ENCODE results near the gene CALN1. TPM values are rescaled to one million over a fixed set of nuclear protein-coding genes. Genes with fewer than 3 reads are reported as not detected.

Gene CALN1
- total RNA-seq, 1 experiment from 2014 or later, result not detected

GRCh38 chr7:72265071-72265904 lies 146.8 kb downstream of the CALN1 start:
- TF ChIP-seq CTCF (IDR thresholded peaks at IDR 0.05; ENCODE audit: insufficient read depth in 1 of 2, low read depth in 1 of 2, low read length in 1 of 2, severe bottlenecking in 1 of 2, unreplicated experiment in 1 of 2), result no peak

GRCh38 chr7:72260406-72260805 lies 151.7 kb downstream of the CALN1 start:
- Histone ChIP-seq H3K4me1 (no peaks in the 10 kb centered on the region), H3K4me3 (ENCODE audit: low read depth, low read length) (no peak overlapping the region), H3K27me3 (replicated peaks; ENCODE audit: control insufficient read depth, insufficient read depth, low read length) (no peaks in the 10 kb centered on the region), H3K9me3 (no peaks in the 10 kb centered on the region; the same call in 1 of the 2 replicates), H3K36me3 (ENCODE audit: control insufficient read depth, insufficient read depth, low read length) (no peaks in the 10 kb centered on the region)
- Mint-ChIP-seq H3K27ac (ENCODE audit: unreplicated experiment) (no peak overlapping the region), H3K36me3 (ENCODE audit: insufficient read depth, unreplicated experiment) (no peaks in the 10 kb centered on the region), H3K4me1 (ENCODE audit: low read depth, unreplicated experiment) (no peaks in the 10 kb centered on the region), H3K27me3 (ENCODE audit: insufficient read depth, unreplicated experiment) (peaks cover 2% of the 10 kb centered on the region), H3K4me3 (ENCODE audit: unreplicated experiment) (no peak overlapping the region), H3K9me3 (ENCODE audit: unreplicated experiment) (peaks cover 15% of the 10 kb centered on the region)
- no peak for DNase-seq
- TF ChIP-seq CTCF (IDR thresholded peaks at IDR 0.05; ENCODE audit: insufficient read depth in 1 of 2, low read depth in 1 of 2, low read length in 1 of 2, severe bottlenecking in 1 of 2, unreplicated experiment in 1 of 2), result no peak
- intact Hi-C loops (cut with micrococcal nuclease; ENCODE audit: unreplicated experiment), result no loop called here
- CTCF ChIA-PET, result no interaction called here
- POLR2A ChIA-PET, result no interaction called here
- BruUV-seq (replicated peaks), result no TSS peak

More at GRCh38 chr7:72265071-72265904, 146.8 kb downstream of the CALN1 start:
- DNase-seq, result no peak
- BruUV-seq (replicated peaks), result no TSS peak
- intact Hi-C loops (cut with micrococcal nuclease; ENCODE audit: unreplicated experiment), result no loop called here
- CTCF ChIA-PET, result no interaction called here
- Histone ChIP-seq H3K27me3 (replicated peaks; ENCODE audit: control insufficient read depth, insufficient read depth, low read length) (no peaks in the 10 kb centered on the region), H3K4me1 (no peaks in the 10 kb centered on the region), H3K36me3 (ENCODE audit: control insufficient read depth, insufficient read depth, low read length) (no peaks in the 10 kb centered on the region), H3K4me3 (ENCODE audit: low read depth, low read length) (no peak overlapping the region), H3K9me3 (no peaks in the 10 kb centered on the region; the same call in 1 of the 2 replicates)
- H3K4me1 Mint-ChIP-seq (ENCODE audit: low read depth, unreplicated experiment), result no peaks in the 10 kb centered on the region
- peaks cover 8% of the 10 kb centered on the region for H3K27me3 Mint-ChIP-seq (ENCODE audit: insufficient read depth, unreplicated experiment)
- POLR2A ChIA-PET, result no interaction called here
- no peak overlapping the region for H3K4me3 Mint-ChIP-seq (ENCODE audit: unreplicated experiment)
- H3K9me3 Mint-ChIP-seq (ENCODE audit: unreplicated experiment), result no peaks in the 10 kb centered on the region
- no peaks in the 10 kb centered on the region for H3K36me3 Mint-ChIP-seq (ENCODE audit: insufficient read depth, unreplicated experiment)
- no peak overlapping the region for H3K27ac Mint-ChIP-seq (ENCODE audit: unreplicated experiment)

- H3K36me3 ChIP-seq (ENCODE audit: control insufficient read depth, insufficient read depth, low read length), result no peaks in the 10 kb centered on the region
- H3K4me3 ChIP-seq (ENCODE audit: low read depth, low read length), result no peak overlapping the region
- no peaks in the 10 kb centered on the region for H3K27me3 ChIP-seq (replicated peaks; ENCODE audit: control insufficient read depth, insufficient read depth, low read length)
- intact Hi-C loops (cut with micrococcal nuclease; ENCODE audit: unreplicated experiment), result no loop called here
- no peak for TF ChIP-seq CTCF (IDR thresholded peaks at IDR 0.05; ENCODE audit: insufficient read depth in 1 of 2, low read depth in 1 of 2, low read length in 1 of 2, severe bottlenecking in 1 of 2, unreplicated experiment in 1 of 2)
- peaks cover 2% of the 10 kb centered on the region for H3K27me3 Mint-ChIP-seq (ENCODE audit: insufficient read depth, unreplicated experiment)
- no peaks in the 10 kb centered on the region for H3K4me1 ChIP-seq
- no peak overlapping the region for H3K4me3 Mint-ChIP-seq (ENCODE audit: unreplicated experiment)
- no TSS peak for BruUV-seq (replicated peaks)
- no peak overlapping the region for H3K27ac Mint-ChIP-seq (ENCODE audit: unreplicated experiment)
- DNase-seq, result no peak
- peaks cover 15% of the 10 kb centered on the region for H3K9me3 Mint-ChIP-seq (ENCODE audit: unreplicated experiment)
- H3K4me1 Mint-ChIP-seq (ENCODE audit: low read depth, unreplicated experiment), result no peaks in the 10 kb centered on the region
- H3K36me3 Mint-ChIP-seq (ENCODE audit: insufficient read depth, unreplicated experiment), result no peaks in the 10 kb centered on the region
- ChIA-PET POLR2A (no interaction called here), CTCF (no interaction called here)
- H3K9me3 ChIP-seq, result no peaks in the 10 kb centered on the region; the same call in 1 of the 2 replicates
Observed at GRCh38 chr7:72258074-72258473, 154.1 kb downstream of the CALN1 start.

All from Caco-2 (cell line).